Keratinocyte (primary cell): ENCODE measurements around the gene GFRAL.

Experiments
- EZH2 ChIP-seq: IDR thresholded peaks from one replicate; pipeline ENCODE4 v1.6.1; 2012; ENCODE audit warnings: inconsistent platforms, mild to moderate bottlenecking, low read length, moderate library complexity
- TF ChIP-seq, protein P1 (sequence below), 3 experiments: IDR thresholded peaks in 1 of 3; conservative IDR thresholded peaks in 1 of 3; optimal IDR thresholded peaks in 1 of 3; 2 replicates in 2 of 3; 3 replicates in 1 of 3; pipeline versions ENCODE3 to v1.5.1; 2011; ENCODE audit warnings: low read length in 3 of 3, mild to moderate bottlenecking in 3 of 3, moderate library complexity in 2 of 3, control low read depth in 1 of 3, inconsistent platforms in 1 of 3; ENCODE audit not compliant: insufficient read depth in 2 of 3; ENCODE audit errors: extremely low read depth in 1 of 3

DNA sequence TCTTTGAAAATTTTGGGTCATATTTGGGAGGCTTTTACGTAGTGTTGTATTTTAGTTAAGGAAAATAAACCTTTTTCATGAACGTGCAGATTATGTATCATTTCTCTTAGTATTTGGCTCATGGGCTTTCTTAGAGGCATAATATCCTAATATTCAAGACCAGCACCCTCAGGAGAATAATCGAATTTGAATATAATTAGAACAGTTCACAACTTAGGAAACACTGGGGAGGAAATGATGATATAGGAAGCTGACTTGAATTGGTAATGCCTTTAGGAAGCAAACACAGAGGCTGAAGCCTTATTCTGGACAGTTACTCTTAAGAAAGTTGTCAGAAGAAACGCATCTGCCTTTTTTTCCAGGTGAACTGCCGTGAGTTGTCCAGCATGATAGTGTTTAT is at the start of gene GFRAL:
- TF ChIP-seq, protein P1, sequence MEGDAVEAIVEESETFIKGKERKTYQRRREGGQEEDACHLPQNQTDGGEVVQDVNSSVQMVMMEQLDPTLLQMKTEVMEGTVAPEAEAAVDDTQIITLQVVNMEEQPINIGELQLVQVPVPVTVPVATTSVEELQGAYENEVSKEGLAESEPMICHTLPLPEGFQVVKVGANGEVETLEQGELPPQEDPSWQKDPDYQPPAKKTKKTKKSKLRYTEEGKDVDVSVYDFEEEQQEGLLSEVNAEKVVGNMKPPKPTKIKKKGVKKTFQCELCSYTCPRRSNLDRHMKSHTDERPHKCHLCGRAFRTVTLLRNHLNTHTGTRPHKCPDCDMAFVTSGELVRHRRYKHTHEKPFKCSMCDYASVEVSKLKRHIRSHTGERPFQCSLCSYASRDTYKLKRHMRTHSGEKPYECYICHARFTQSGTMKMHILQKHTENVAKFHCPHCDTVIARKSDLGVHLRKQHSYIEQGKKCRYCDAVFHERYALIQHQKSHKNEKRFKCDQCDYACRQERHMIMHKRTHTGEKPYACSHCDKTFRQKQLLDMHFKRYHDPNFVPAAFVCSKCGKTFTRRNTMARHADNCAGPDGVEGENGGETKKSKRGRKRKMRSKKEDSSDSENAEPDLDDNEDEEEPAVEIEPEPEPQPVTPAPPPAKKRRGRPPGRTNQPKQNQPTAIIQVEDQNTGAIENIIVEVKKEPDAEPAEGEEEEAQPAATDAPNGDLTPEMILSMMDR (optimal IDR thresholded peaks at IDR 0.05 in 1 of 3, IDR thresholded peaks at IDR 0.05 in 1 of 3, conservative IDR thresholded peaks at IDR 0.05 in 1 of 3; ENCODE audit: extremely low read depth in 1 of 3, insufficient read depth in 2 of 3, low read length in 3 of 3): no peak
- TF ChIP-seq EZH2: no peak
